Measurements from ENCODE around the gene PIAS2. TPM values are rescaled to one million over a fixed set of nuclear protein-coding genes. Genes with fewer than 3 reads are reported as not detected.
"Not testable (repeated sequence)": the region's sequence is repeated elsewhere in the genome, so short reads cannot be mapped to it uniquely, and the experiment has no call there.

The PIAS2 gene, protein sequence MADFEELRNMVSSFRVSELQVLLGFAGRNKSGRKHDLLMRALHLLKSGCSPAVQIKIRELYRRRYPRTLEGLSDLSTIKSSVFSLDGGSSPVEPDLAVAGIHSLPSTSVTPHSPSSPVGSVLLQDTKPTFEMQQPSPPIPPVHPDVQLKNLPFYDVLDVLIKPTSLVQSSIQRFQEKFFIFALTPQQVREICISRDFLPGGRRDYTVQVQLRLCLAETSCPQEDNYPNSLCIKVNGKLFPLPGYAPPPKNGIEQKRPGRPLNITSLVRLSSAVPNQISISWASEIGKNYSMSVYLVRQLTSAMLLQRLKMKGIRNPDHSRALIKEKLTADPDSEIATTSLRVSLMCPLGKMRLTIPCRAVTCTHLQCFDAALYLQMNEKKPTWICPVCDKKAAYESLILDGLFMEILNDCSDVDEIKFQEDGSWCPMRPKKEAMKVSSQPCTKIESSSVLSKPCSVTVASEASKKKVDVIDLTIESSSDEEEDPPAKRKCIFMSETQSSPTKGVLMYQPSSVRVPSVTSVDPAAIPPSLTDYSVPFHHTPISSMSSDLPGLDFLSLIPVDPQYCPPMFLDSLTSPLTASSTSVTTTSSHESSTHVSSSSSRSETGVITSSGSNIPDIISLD
- total RNA-seq (2014; rRNA removed; shearing (Covaris generic)) (54.1 and 54.2 TPM in 2 replicates), polyA plus RNA-seq (2016; fragmentation: Nextera tagmentation; extraction: Ambion mirVana) (27.5 and 30.3 TPM in 2 replicates)
- long read RNA-seq, full-length matches to known transcripts = 6 of 11 reads
- long read RNA-seq, partial matches to known transcripts = 3 of 11 reads
- long read RNA-seq, other reads (novel, unspliced or antisense) = 2 of 11 reads

- peaks cover 57% of the 10 kb centered on the region for H3K4me1 Mint-ChIP-seq
- H3K4me1 ChIP-seq (ENCODE audit: insufficient read depth) = peaks cover 50% of the 10 kb centered on the region
- ATAC-seq = peak; percentile 70
- H2AFZ ChIP-seq = no peak within 1 kb of the TSS
- H3K4me3 ChIP-seq = peak within 1 kb of the TSS; percentile 64
- H3K36me3 ChIP-seq (ENCODE audit: insufficient read depth) = no peaks in the 10 kb centered on the region
- peaks cover 9% of the 10 kb centered on the region for H3K36me3 Mint-ChIP-seq (ENCODE audit: low read depth)
- H3F3A ChIP-seq (replicated peaks; ENCODE audit: low read depth) = no peaks in the 10 kb centered on the region
- peak within 1 kb of the TSS; percentile 82 for H3K4me2 ChIP-seq
- peaks cover 15% of the 10 kb centered on the region for H3K27me3 Mint-ChIP-seq (ENCODE audit: insufficient read depth, low read depth, poor library complexity)
- H3K9me3 Mint-ChIP-seq = peaks cover 3% of the 10 kb centered on the region; the same call in 1 of the 3 replicates
- peak within 1 kb of the TSS; percentile 97 for H3K27ac ChIP-seq (ENCODE audit: low read depth)
- peak; percentile 81 for DNase-seq (ENCODE audit: low spot score)
- H3K27me3 ChIP-seq (ENCODE audit: insufficient read depth) = no peaks in the 10 kb centered on the region
- TF ChIP-seq POLR2AphosphoS5 (IDR thresholded peaks at IDR 0.05; ENCODE audit: low read depth) = peak; percentile 77
- TF ChIP-seq ZNF114 (CRISPR knock-in tag; IDR thresholded peaks at IDR 0.05) = 0 out of 2 replicates have a peak, but pooled peaks have one; percentile 29
- no peak for TF ChIP-seq JUNB (IDR thresholded peaks at IDR 0.05; ENCODE audit: unreplicated experiment)
- no peak for TF ChIP-seq STAT1 (IDR thresholded peaks at IDR 0.05; ENCODE audit: unreplicated experiment)
- H3K79me2 ChIP-seq (replicated peaks; ENCODE audit: insufficient read depth) = peaks cover 45% of the 10 kb centered on the region
- H4K20me1 ChIP-seq (replicated peaks; ENCODE audit: insufficient read depth) = peaks cover 33% of the 10 kb centered on the region
- peak within 1 kb of the TSS; percentile 95 for H3K4me3 Mint-ChIP-seq
- no peaks in the 10 kb centered on the region for H3K9me2 ChIP-seq (ENCODE audit: insufficient read depth)
- peak within 1 kb of the TSS; percentile 97 for H3K27ac Mint-ChIP-seq
These were observed at the start of gene PIAS2, which contains the start of gene KATNAL2 for GRCh38 chr18:46917108-46917802. TSS of gene PIAS2 (minus strand) at chr18:46917507. CDS start at chr18:46917345, 162 bp downstream. TSS of gene KATNAL2 (plus strand) at chr18:46917602. CDS start at chr18:46946873, 29,271 bp downstream.

DNA sequence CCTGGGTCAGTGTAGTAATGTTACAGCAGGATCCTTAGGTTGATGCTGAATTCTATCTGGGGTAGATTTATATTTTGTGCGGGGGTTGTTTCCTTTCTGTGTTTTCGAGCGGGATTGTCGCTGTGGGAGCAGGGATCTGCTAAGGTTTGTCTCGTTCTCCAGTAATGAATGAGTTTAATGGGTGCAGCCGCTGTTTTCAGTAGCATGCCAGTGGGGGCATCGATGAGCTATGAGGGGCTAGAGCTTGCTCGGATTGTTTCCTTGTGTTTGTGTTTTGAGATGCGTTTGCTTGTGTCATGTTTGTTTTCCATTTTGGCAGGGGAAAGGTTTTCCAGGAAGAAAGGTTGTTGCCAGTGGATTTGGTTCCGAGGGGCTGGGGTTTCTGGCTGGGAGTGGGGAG is 49.0 kb upstream of the PIAS2 start:
- not testable (repeated sequence) for H3K4me3 Mint-ChIP-seq; H3K36me3 ChIP-seq (ENCODE audit: insufficient read depth); H3K4me1 Mint-ChIP-seq

GRCh38 chr18:46964579-46965293 is 47.4 kb upstream of the PIAS2 start:
- H3K4me1 Mint-ChIP-seq; H3K27me3 Mint-ChIP-seq (ENCODE audit: insufficient read depth, low read depth, poor library complexity); H3K4me1 ChIP-seq (ENCODE audit: insufficient read depth); H3K79me2 ChIP-seq (replicated peaks; ENCODE audit: insufficient read depth); H3K27ac Mint-ChIP-seq; H3K4me3 ChIP-seq; H3K4me3 Mint-ChIP-seq; H3K36me3 ChIP-seq (ENCODE audit: insufficient read depth); H2AFZ ChIP-seq; H3K9me2 ChIP-seq (ENCODE audit: insufficient read depth); DNase-seq (ENCODE audit: low spot score); H3F3A ChIP-seq (replicated peaks; ENCODE audit: low read depth); H3K4me2 ChIP-seq; H4K20me1 ChIP-seq (replicated peaks; ENCODE audit: insufficient read depth); H3K27me3 ChIP-seq (ENCODE audit: insufficient read depth); H3K9me3 Mint-ChIP-seq; H3K27ac ChIP-seq (ENCODE audit: low read depth): not testable (repeated sequence)
- H3K36me3 Mint-ChIP-seq (ENCODE audit: low read depth) = peaks cover 12% of the 10 kb centered on the region
- peak; percentile 18 for ATAC-seq

More for the DNA sequence above, 49.0 kb upstream of the PIAS2 start:
- not testable (repeated sequence) for H3K79me2 ChIP-seq (replicated peaks; ENCODE audit: insufficient read depth); H4K20me1 ChIP-seq (replicated peaks; ENCODE audit: insufficient read depth); H3K9me2 ChIP-seq (ENCODE audit: insufficient read depth); H2AFZ ChIP-seq; H3K36me3 Mint-ChIP-seq (ENCODE audit: low read depth); H3K27ac Mint-ChIP-seq; H3K9me3 Mint-ChIP-seq; DNase-seq (ENCODE audit: low spot score); H3K4me1 ChIP-seq (ENCODE audit: insufficient read depth); H3K4me3 ChIP-seq; H3K27ac ChIP-seq (ENCODE audit: low read depth); H3K4me2 ChIP-seq; H3K27me3 ChIP-seq (ENCODE audit: insufficient read depth); H3K27me3 Mint-ChIP-seq (ENCODE audit: insufficient read depth, low read depth, poor library complexity); H3F3A ChIP-seq (replicated peaks; ENCODE audit: low read depth)
- peak; percentile 68 for ATAC-seq

DNA sequence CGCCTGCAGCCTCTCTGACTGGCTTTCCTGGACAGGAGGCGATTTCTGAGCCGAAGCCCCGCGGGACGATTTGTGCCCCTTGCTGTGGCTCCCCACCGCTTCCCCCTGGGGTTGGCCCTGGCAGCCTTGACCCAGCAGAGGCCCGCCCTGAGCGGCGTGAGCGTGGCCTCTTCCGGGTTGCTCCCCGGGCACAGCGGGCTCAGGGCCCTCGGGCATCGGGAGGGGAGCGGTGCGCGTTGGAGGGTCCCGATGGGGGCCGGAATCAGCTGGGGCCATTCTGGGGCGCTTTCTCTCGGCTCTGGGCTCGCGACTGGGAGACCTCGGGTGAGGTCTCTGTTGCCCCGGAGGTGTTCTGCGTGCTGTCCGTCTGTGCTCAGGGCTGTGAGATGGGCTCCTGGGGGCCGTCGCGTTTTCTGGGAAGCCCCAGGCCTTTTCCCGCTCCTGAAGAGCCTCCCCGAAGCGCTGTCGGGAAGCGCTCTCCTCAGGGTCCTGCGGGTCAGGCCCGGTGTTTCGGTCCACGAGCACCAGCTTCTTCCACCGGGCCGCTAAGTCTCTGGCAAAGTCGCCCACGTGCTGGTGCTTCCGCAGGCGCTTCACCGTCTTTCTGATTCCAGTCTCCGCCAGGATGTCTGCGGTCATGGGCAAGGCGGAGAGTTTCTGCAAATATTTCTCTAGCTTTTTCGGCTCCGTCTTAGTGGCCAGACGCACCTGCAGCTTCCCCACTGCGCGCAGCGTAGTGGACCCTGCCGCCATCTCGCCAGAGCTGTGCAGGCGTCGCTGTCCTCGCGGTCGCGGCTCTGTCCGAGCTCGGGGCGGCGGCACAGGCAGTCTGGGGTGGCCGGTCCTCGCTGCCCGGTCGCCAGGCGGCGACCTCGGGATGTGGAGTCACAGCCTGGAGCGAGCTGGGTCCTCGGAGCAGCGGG is 46.6 kb upstream of the PIAS2 start:
- H3K4me2 ChIP-seq; H3K4me1 ChIP-seq (ENCODE audit: insufficient read depth); H4K20me1 ChIP-seq (replicated peaks; ENCODE audit: insufficient read depth); H3K27ac ChIP-seq (ENCODE audit: low read depth); H3K79me2 ChIP-seq (replicated peaks; ENCODE audit: insufficient read depth); H3K27me3 Mint-ChIP-seq (ENCODE audit: insufficient read depth, low read depth, poor library complexity); H3K27me3 ChIP-seq (ENCODE audit: insufficient read depth); H3K4me1 Mint-ChIP-seq; H3K36me3 ChIP-seq (ENCODE audit: insufficient read depth); H3K4me3 Mint-ChIP-seq; H2AFZ ChIP-seq; H3K9me2 ChIP-seq (ENCODE audit: insufficient read depth); H3K9me3 Mint-ChIP-seq; H3K27ac Mint-ChIP-seq; H3K4me3 ChIP-seq; DNase-seq (ENCODE audit: low spot score); H3F3A ChIP-seq (replicated peaks; ENCODE audit: low read depth): not testable (repeated sequence)
- ATAC-seq = peak; percentile 10
- peaks cover 12% of the 10 kb centered on the region for H3K36me3 Mint-ChIP-seq (ENCODE audit: low read depth)
